ENCODE measurements around the gene PSAP. TPM values are rescaled to one million over a fixed set of nuclear protein-coding genes. Genes with fewer than 3 reads are reported as not detected.
A peak's percentile ranks its signal among the peaks of the same experiment; 100 is the strongest.

Gene PSAP
- total and polyA plus RNA-seq, 11 donors, result 454 to 2,171 (median 1,616) TPM

GRCh38 chr10:71805776-71806703 is 45.0 kb downstream of the PSAP start:
- TF ChIP-seq POLR2A (IDR thresholded peaks at IDR 0.05) (no peak), CTCF (IDR thresholded peaks at IDR 0.05) (no peak)
- no peak overlapping the region for H3K4me3 ChIP-seq
- peak in 3 of 4 donors; percentile 63 to 71 (median 69) for ATAC-seq
- H3K36me3 ChIP-seq, result no peaks in the 10 kb centered on the region
- intact Hi-C loops (cut with DNase I), result loop anchor here in 1 of 10 donors (10.0 kb wide), 1 partner anchor 411 kb away; the partner anchor contains the start of gene CDH23
- DNase-seq, result peak in 2 of 5 donors; percentile 52 to 73
- WGBS, 4 donors, result 41 to 52% (median 49%) methylated on average over 23 to 41 of the region's 41 CpGs
- peaks cover 0 to 10% (median 0%) of the 10 kb centered on the region in 9 donors for H3K27me3 ChIP-seq
- no peak overlapping the region for H3K27ac ChIP-seq
- peaks cover 0 to 31% (median 0%) of the 10 kb centered on the region in 12 donors for H3K4me1 ChIP-seq
- H3K9me3 ChIP-seq, result no peaks in the 10 kb centered on the region

- Histone ChIP-seq H3K4me3 (no peak overlapping the region), H3K27ac (no peak overlapping the region), H3K36me3 (no peaks in the 10 kb centered on the region), H3K9me3 (no peaks in the 10 kb centered on the region), H3K27me3 (peaks cover 0 to 10% (median 0%) of the 10 kb centered on the region in 9 donors), H3K4me1 (peaks cover 0 to 31% (median 0%) of the 10 kb centered on the region in 12 donors)
- peak in 3 of 4 donors; percentile 19 to 55 (median 38) for ATAC-seq
- 38 to 49% (median 47%) methylated on average over 4 of the region's 4 CpGs for WGBS, 4 donors
- intact Hi-C loops (cut with DNase I), result loop anchor here in 1 of 10 donors (10.0 kb wide), 1 partner anchor 409 kb away; the partner anchor contains the start of gene CDH23
- DNase-seq, result no peak
- TF ChIP-seq CTCF (IDR thresholded peaks at IDR 0.05), result no peak
- TF ChIP-seq POLR2A (IDR thresholded peaks at IDR 0.05), result no peak
Observed at GRCh38 chr10:71804077-71804476, 47.0 kb downstream of the PSAP start.

GRCh38 chr10:71802715-71803488 is 48.1 kb downstream of the PSAP start:
- no peak for ATAC-seq
- intact Hi-C loops (cut with DNase I), result loop anchor here in 1 of 10 donors (10.0 kb wide), 1 partner anchor 408 kb away; the partner anchor contains the start of gene CDH23
- Histone ChIP-seq H3K4me1 (peaks cover 0 to 35% (median 0%) of the 10 kb centered on the region in 12 donors), H3K4me3 (no peak overlapping the region), H3K9me3 (no peaks in the 10 kb centered on the region), H3K36me3 (no peaks in the 10 kb centered on the region), H3K27ac (no peak overlapping the region), H3K27me3 (peaks cover 0 to 8% (median 0%) of the 10 kb centered on the region in 9 donors)
- WGBS, 4 donors, result 89 to 93% (median 92%) methylated on average over 16 to 18 of the region's 18 CpGs
- no peak for TF ChIP-seq CTCF (IDR thresholded peaks at IDR 0.05)
- TF ChIP-seq POLR2A (IDR thresholded peaks at IDR 0.05), result no peak
- DNase-seq, result peak in 1 of 5 donors; percentile 48
